Measurements from ENCODE around the gene DGKE.
A peak's percentile ranks its signal among the peaks of the same experiment; 100 is the strongest.

The DGKE gene

DNA sequence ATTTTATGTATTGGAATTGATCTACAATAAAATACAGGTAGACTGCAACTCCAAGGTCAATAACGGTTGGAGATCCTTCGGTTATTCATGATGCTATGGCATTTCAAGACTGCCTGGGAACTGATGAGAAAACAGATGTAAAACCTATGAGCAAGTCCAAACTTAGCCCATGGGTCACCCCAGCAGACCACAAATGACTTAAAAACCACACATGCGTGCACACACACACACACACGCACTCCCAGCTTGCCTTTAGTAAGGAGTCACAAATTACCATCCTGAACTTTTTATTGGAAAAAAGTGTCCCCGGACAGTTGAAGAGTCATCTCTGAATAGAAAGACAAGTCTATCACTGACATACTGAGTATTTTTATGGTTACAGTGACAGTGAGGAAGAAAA is 53.2 kb downstream of the DGKE start:
- TF ChIP-seq, protein P1, sequence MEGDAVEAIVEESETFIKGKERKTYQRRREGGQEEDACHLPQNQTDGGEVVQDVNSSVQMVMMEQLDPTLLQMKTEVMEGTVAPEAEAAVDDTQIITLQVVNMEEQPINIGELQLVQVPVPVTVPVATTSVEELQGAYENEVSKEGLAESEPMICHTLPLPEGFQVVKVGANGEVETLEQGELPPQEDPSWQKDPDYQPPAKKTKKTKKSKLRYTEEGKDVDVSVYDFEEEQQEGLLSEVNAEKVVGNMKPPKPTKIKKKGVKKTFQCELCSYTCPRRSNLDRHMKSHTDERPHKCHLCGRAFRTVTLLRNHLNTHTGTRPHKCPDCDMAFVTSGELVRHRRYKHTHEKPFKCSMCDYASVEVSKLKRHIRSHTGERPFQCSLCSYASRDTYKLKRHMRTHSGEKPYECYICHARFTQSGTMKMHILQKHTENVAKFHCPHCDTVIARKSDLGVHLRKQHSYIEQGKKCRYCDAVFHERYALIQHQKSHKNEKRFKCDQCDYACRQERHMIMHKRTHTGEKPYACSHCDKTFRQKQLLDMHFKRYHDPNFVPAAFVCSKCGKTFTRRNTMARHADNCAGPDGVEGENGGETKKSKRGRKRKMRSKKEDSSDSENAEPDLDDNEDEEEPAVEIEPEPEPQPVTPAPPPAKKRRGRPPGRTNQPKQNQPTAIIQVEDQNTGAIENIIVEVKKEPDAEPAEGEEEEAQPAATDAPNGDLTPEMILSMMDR (IDR thresholded peaks at IDR 0.05; ENCODE audit: low read depth, low read length), result no peak
- H3K4me3 ChIP-seq (ENCODE audit: low read depth, low read length), result no peak overlapping the region
- no peak for DNase-seq (ENCODE audit: low read depth, low spot score)
- in situ Hi-C loops (cut with HindIII; ENCODE audit: low sequenced_read_pairs), result no loop called here

DNA sequence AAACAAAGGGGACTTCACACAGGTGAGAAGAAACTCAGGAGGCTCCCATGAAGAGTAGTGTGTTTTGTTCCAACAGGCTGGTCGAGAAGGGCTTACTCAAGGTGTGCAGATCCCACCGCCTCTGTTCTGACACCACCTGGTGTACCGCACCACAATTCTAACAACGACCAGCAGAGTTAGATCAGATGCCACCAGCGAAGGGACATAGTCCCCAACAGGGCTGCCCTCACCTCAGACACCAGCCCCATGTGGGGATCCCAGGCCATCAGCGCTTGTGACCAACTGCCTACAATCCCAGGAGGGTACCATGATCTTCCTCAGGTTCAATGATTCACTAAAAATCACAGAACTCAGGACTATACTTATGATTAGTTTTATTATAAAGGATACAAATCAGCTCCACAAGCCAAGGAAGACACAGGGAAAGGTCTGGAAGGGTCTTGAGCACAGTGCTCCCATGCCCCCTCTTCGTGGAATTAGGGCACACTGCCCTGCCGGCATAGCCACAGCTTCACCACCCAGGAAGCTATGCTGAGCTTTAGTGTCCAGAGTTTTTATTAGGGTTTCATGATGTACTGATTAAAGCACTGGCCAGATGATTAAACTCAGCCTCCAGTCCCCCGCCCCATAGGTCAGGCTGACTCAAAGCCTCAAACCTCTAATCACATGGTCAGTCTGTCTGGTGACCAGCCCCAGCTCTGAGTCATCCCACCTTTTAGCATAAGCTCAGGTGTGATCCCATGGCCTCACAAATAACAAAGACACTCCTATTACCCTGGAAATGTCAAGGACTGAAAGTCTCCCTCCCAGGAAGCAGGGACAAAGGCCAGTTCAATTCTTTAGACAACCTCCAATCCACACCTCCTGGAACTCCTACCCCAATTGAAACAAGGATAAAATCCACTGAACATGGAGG is 53.9 kb downstream of the DGKE start:
- no peak overlapping the region for H3K4me3 ChIP-seq (ENCODE audit: low read depth, low read length)
- in situ Hi-C loops (cut with HindIII; ENCODE audit: low sequenced_read_pairs), result no loop called here
- DNase-seq (ENCODE audit: low read depth, low spot score), result no peak
- TF ChIP-seq, protein P1 (IDR thresholded peaks at IDR 0.05; ENCODE audit: low read depth, low read length), result no peak

GRCh38 chr17:56890390-56890789 is 56.4 kb downstream of the DGKE start:
- TF ChIP-seq, protein P1 (IDR thresholded peaks at IDR 0.05; ENCODE audit: low read depth, low read length), result no peak
- in situ Hi-C loops (cut with HindIII; ENCODE audit: low sequenced_read_pairs), result no loop called here
- no peak for DNase-seq (ENCODE audit: low read depth, low spot score)
- no peak overlapping the region for H3K4me3 ChIP-seq (ENCODE audit: low read depth, low read length)

- TF ChIP-seq, protein P1 (IDR thresholded peaks at IDR 0.05; ENCODE audit: low read depth, low read length), result no peak
- DNase-seq (ENCODE audit: low read depth, low spot score), result no peak
- in situ Hi-C loops (cut with HindIII; ENCODE audit: low sequenced_read_pairs), result no loop called here
- no peak overlapping the region for H3K4me3 ChIP-seq (ENCODE audit: low read depth, low read length)
These were observed 57.1 kb downstream of the DGKE start for GRCh38 chr17:56890906-56891674.

DNA sequence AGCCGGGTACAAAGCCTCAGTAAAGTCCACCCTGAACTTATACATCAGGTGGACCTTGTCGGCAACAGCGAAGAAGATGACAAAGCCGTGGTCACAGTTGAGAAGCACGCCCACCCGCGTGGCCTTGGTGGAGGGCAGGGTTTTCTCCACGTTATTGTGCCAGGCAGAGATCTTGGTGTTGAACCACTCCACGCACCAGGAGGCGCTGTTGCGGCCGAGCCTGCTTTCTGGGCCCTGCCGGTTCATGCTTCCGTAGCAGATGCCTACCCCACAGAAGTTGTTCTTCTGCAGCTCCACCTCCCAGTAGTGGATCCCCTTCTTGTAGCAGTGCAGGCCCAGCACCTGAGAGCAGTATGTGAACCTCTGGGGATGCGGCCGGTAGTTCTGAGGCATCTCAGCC is 57.8 kb downstream of the DGKE start:
- no peak overlapping the region for H3K4me3 ChIP-seq (ENCODE audit: low read depth, low read length)
- DNase-seq (ENCODE audit: low read depth, low spot score), result no peak
- TF ChIP-seq, protein P1 (IDR thresholded peaks at IDR 0.05; ENCODE audit: low read depth, low read length), result peak; percentile 25
- in situ Hi-C loops (cut with HindIII; ENCODE audit: low sequenced_read_pairs), result no loop called here

GRCh38 chr17:56892333-56892732 is 58.4 kb downstream of the DGKE start:
- TF ChIP-seq, protein P1 (IDR thresholded peaks at IDR 0.05; ENCODE audit: low read depth, low read length), result no peak
- in situ Hi-C loops (cut with HindIII; ENCODE audit: low sequenced_read_pairs), result no loop called here
- no peak overlapping the region for H3K4me3 ChIP-seq (ENCODE audit: low read depth, low read length)

More at GRCh38 chr17:56892333-56892732, 58.4 kb downstream of the DGKE start:
- no peak for DNase-seq (ENCODE audit: low read depth, low spot score)
